ENCODE results near the gene UPK1A.
"Not testable (repeated sequence)": the region's sequence is repeated elsewhere in the genome, so short reads cannot be mapped to it uniquely, and the experiment has no call there.

UPK1A gene

GRCh38 chr19:35644987-35645679, 21.2 kb upstream of the UPK1A start:
- peak; percentile 75 to 83 for DNase-seq

DNA sequence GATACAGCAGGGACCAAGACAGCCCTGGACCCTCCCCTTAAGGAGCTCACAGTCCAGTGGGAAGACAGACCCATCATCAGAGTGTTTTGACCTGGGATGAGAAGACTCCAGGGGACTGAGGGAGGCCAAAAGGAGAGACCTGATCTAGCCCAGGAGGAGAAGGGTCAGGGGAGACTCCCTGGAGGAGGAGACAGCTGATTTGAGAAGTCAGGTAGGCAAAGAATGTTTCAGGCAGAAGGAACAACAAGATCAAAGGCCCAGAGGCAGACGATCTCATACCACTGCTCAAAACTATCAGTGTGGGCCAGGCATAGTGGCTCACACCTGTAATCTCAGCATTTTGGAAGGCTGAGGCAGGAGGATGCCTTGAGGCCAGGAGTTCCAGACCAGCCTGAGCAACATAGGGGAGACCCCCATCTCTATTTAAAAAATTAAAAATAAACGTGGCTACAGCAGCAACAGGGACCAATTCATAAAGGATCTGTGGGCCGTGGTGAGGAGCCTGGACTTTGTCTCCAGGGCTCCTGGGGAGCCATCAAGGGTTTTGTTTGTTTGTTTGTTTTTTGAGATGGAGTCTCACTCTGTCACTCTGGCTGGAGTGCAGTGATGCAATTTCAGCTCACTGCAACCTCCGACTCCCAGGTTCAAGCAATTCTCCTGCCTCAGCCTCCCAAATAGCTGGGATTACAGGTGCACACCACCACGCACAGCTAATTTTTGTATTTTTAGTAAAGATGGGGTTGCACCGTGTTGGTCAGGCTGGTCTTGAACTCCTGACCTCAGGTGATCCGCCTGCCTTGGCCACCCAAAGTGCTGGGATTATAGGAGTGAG, 20.4 kb upstream of the UPK1A start:
- DNase-seq: no peak

- peak; percentile 80 to 94 for DNase-seq
Measured at GRCh38 chr19:35648017-35648961, 18.0 kb upstream of the UPK1A start, which contains the start of gene COX6B1. COX6B1 (plus strand) TSS chr19:35648323; CDS start chr19:35651244, 2,921 bp downstream.

DNA sequence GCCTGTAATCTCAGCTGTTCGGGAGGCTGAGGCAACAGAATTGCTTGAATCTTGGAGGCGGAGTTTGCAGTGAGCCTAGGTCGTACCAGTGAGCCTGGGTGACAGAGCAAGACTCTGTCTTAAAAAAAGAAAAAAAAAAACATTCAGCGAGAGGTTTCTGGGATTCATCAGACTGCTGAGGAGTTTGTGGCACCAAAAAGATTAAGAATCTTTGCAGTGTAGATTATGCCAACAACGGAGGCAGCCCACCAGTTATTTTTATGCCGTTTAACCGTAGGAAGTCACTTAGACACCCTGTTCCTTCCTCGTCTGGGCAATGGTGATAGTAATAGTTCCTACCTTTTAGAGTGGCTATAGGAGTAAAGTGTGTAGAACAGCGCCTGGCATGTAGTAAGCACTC, 15.7 kb upstream of the UPK1A start:
- DNase-seq: no peak

DNA sequence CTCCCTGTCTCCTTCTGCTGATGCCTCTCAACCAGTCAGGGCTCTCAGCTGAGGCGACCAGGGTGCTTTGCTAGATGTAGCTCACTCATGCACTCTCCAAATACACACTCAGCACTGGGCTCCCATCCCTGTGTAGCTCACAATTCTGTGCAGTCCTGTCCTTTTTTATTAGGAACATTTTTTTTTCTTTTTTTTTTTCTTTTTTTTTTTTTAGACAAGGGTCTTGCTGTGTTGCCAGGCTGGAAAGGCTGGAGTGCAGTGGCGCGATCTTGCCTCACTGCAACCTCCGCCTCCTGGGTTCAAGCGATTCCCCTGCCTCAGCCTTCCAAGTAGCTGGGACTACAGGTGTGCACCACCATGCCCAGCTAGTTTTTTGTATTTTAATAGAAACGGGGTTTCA, 11.5 kb upstream of the UPK1A start:
- not testable (repeated sequence) for DNase-seq

DNA sequence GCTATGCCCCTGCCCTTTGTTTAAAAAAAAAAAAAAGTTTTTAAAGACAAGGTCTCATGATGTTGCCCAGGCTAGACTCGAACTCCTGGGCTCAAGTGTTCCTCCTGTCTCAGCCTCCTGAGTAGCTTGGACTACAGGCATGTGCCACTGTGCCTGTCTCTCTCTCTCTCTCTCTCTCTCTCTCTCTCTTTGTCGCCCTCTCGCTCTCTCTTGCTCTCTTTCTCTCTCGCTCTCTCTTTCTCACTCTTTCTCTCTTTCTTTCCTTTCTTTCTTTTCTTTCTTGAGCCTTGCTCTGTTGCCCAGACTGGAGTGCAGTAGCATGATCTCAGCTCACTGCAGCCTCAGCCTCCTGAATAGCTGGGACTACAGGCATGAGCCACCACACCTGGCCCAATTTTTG, 10.7 kb upstream of the UPK1A start:
- no peak for DNase-seq

GRCh38 chr19:35656700-35657099, 9.6 kb upstream of the UPK1A start:
- DNase-seq: no peak

- no peak for DNase-seq
Measured at GRCh38 chr19:35657904-35658700, 8.2 kb upstream of the UPK1A start.

DNA sequence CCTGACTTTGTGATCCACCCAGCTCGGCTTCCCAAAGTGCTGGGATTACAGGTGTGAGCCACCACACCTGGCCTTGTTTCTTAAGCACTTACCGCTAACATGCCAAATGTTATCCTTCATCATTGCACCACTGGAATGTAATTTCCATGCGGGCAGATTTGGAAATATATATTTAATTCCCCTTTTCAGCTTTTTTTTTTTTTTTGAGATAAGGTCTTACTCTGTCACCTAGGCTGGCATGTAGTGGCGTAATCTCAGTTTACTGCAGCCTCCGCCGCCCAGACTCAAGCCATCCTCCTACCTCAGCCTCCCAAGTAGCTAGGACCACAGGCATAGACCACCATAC, 4.3 kb upstream of the UPK1A start:
- DNase-seq: no peak

- no peak for DNase-seq
Measured at GRCh38 chr19:35663981-35664380, 2.3 kb upstream of the UPK1A start.

- no peak for DNase-seq
Measured at GRCh38 chr19:35665157-35665556, 1.2 kb upstream of the UPK1A start.

DNA sequence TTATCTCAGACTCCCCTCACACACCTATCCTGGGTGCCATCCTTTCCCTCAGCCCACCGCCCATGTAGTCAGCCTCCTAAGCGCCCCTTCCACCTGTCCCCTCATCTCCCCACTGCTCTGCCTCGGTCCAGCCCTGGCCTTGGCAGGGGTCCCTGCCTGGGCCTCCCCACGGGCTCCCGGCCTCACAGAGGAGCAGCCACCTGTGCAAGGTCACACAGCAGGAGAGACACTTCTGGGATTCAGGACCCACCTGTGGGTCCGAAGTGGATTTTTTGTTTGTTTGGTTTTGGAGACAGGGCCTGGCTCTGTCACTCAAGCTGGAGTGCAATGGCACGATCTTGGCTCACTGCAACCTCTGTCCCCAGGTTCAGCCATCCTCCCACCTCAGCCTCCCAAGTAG, 713 bp upstream of the UPK1A start:
- DNase-seq: no peak

GRCh38 chr19:35669566-35669965, 3.2 kb downstream of the UPK1A start:
- DNase-seq: no peak

GRCh38 chr19:35669974-35670373, 3.7 kb downstream of the UPK1A start:
- DNase-seq: no peak

DNA sequence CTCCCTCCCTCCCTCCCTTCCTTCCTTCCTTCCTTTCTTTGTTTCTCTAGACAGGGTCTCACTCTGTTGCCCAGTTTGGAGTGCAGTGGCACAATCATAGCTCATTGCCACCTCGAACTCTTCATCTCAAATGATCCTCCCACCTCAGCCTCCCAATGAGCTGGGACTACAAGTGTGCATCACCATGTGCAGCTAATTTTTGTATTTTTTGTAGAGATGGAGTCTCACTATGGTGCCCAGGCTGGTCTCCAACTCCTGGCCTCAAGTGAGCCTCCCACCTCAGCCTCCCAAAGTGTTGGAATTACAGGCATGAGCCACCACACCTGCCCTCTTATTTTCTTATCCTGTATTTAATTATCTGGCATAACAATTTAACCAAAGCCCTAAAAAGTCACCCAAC, 4.4 kb downstream of the UPK1A start:
- DNase-seq: no peak

GRCh38 chr19:35671818-35672217, 5.5 kb downstream of the UPK1A start:
- no peak for DNase-seq

- DNase-seq: peak; percentile 24 to 40
Measured at GRCh38 chr19:35673121-35673804, 6.9 kb downstream of the UPK1A start.

DNA sequence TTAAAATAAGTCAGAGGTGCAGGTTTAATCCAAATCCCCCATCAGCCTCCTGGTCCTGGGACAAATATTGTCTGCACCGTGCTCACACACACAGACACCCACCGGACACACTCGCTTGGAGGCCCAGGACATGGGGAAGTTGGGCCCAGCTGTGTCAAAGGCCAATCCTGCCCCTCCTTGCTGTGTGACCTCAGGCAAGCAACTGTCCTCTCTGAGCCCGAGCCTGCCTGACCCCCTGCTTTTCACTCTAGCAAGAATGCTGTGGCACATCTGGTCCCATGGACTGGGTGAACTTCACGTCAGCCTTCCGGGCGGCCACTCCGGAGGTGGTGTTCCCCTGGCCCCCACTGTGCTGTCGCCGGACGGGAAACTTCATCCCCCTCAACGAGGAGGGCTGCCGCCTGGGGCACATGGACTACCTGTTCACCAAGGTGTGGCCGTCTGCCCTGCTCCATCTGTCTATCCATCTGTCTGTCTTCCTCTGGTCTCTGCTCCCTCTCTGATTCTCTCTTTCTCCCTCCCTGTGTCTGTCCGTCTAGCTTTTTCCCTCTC, 9.3 kb downstream of the UPK1A start:
- DNase-seq: no peak

- DNase-seq: no peak
Measured at GRCh38 chr19:35689836-35690235, 23.5 kb downstream of the UPK1A start.

- not testable (repeated sequence) for DNase-seq
Measured at GRCh38 chr19:35691106-35691505, 24.8 kb downstream of the UPK1A start.

DNA sequence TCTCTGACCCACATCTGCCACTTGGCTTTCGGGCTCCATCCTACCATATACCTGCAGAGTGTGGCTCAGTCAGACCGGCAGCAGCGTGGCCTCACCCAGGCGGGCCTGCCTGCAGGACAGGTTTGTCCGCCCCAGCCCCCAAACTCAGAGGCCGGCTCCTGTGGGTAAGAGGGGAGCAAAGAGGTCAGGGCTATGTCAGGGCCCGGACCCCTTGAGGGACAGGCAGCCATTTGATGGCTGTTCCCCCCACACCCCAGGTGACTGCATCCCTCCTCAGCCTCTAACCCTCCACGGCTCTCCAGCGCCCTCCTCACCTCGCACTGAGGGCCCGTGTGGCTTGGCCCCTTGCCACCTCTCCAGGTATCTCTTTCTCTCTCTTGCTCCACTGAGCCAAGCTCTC, 25.7 kb downstream of the UPK1A start:
- DNase-seq: no peak
